GM23248 (cell line): ENCODE results near the gene CNPY3. TPM values are rescaled to one million over a fixed set of nuclear protein-coding genes. Genes with fewer than 3 reads are reported as not detected.
"Not testable (repeated sequence)": the region's sequence is repeated elsewhere in the genome, so short reads cannot be mapped to it uniquely, and the experiment has no call there.

Experiments used
- DNase-seq: peaks from one replicate; pipeline ENCODE4 v3.0.0-alpha.2; 2015
- H2AFZ ChIP-seq: fragments of 200-600 bp; sonication (generic); 2 replicates; pipeline ENCODE4 v1.6.1; 2016; ENCODE audit warnings: antibody characterized with exemption
- H3F3A ChIP-seq: fragments of 200-600 bp; sonication (generic); 2 replicates; pipeline ENCODE4 v1.6.1; 2016; ENCODE audit warnings: mild to moderate bottlenecking, antibody characterized with exemption, mixed run types; ENCODE audit not compliant: insufficient read depth
- H3K27ac ChIP-seq: fragments of 200-600 bp; sonication (generic); 2 replicates; pipeline ENCODE4 v1.5.1; 2016; ENCODE audit warnings: mild to moderate bottlenecking
- H3K27me3 ChIP-seq: fragments of 200-600 bp; sonication (generic); replicated peaks from 2 replicates; pipeline ENCODE4 v1.6.1; 2016; ENCODE audit warnings: mild to moderate bottlenecking; ENCODE audit not compliant: insufficient read depth
- H3K36me3 ChIP-seq: fragments of 200-600 bp; sonication (generic); 2 replicates; pipeline ENCODE4 v1.6.1; 2016; ENCODE audit warnings: low read depth, mild to moderate bottlenecking
- H3K4me1 ChIP-seq: fragments of 200-600 bp; sonication (generic); 2 replicates; pipeline ENCODE4 v1.6.1; 2016; ENCODE audit warnings: mild to moderate bottlenecking; ENCODE audit not compliant: insufficient read depth
- H3K4me2 ChIP-seq: fragments of 200-600 bp; sonication (generic); one replicate; pipeline ENCODE4 v1.6.1; 2016; ENCODE audit warnings: mild to moderate bottlenecking; ENCODE audit not compliant: unreplicated experiment
- H3K4me3 ChIP-seq: fragments of 200-600 bp; sonication (generic); 2 replicates; pipeline ENCODE4 v1.5.1; 2016; ENCODE audit warnings: mild to moderate bottlenecking
- H3K79me2 ChIP-seq: fragments of 200-600 bp; sonication (generic); 2 replicates; pipeline ENCODE4 v1.6.1; 2016; ENCODE audit warnings: mild to moderate bottlenecking; ENCODE audit not compliant: insufficient read depth
- H3K9ac ChIP-seq: fragments of 200-600 bp; sonication (generic); 2 replicates; pipeline ENCODE4 v1.6.1; 2016; ENCODE audit warnings: mild to moderate bottlenecking
- H3K9me2 ChIP-seq: fragments of 200-600 bp; sonication (generic); 2 replicates; pipeline ENCODE4 v1.6.1; 2016; ENCODE audit warnings: mixed run types, mild to moderate bottlenecking, moderate library complexity; ENCODE audit not compliant: insufficient read depth
- H3K9me3 ChIP-seq: fragments of 200-600 bp; sonication (generic); one replicate; pipeline ENCODE4 v1.6.1; 2017; ENCODE audit warnings: low read depth
- H4K20me1 ChIP-seq: fragments of 200-600 bp; sonication (generic); 2 replicates; pipeline ENCODE4 v1.6.0; 2016; ENCODE audit not compliant: insufficient read depth
- EZH2 ChIP-seq: fragments of 200-600 bp; sonication (generic); IDR thresholded peaks from 2 replicates; pipeline ENCODE4 v1.6.1; 2018; ENCODE audit warnings: antibody characterized with exemption, mild to moderate bottlenecking; ENCODE audit not compliant: insufficient read depth, poor library complexity, severe bottlenecking
- EZH2phosphoT487 ChIP-seq: fragments of 200-600 bp; sonication (generic); IDR thresholded peaks from 2 replicates; pipeline ENCODE4 v1.6.1; 2018; ENCODE audit warnings: antibody characterized with exemption, moderate library complexity, mild to moderate bottlenecking, low read depth; ENCODE audit not compliant: insufficient read depth
- WGBS, 2 experiments: methylation state at CpG; one replicate each; pipeline ENCODE4 v1.1.6; 2015 to 2017; ENCODE audit warnings: low lambda C conversion rate in 2 of 2, low coverage in 1 of 2; ENCODE audit errors: missing lambda C conversion rate in 2 of 2; 5-methylcytosine and 5-hydroxymethylcytosine counted together
- in situ Hi-C: fragments of 300-500 bp; cut with MboI; formaldehyde crosslinking; loops from 2 replicates; pipeline ENCODE4 v1.15.0; 2020
- polyA plus RNA-seq: library from polyadenylated mRNA; unstranded; fragments of >200 nt; fragmentation: Nextera tagmentation; extraction: Ambion mirVana; gene quantifications from 2 replicates; pipeline ENCODE4 v1.2.1, GENCODE V29; 2016
- total RNA-seq: library from RNA; depleted of rRNA; stranded (reverse); fragments of >200 nt; shearing (Covaris generic); gene quantifications from 2 replicates; pipeline ENCODE4 v1.2.3, GENCODE V29; 2014

CNPY3 gene
- total and polyA plus RNA-seq, 2 experiments from 2014 or later, result 45.1 to 58.6 TPM

- peaks cover 15% of the 10 kb centered on the region for H3K36me3 ChIP-seq
- no peak overlapping the region for H2AFZ ChIP-seq
- TF ChIP-seq EZH2 (no peak), EZH2phosphoT487 (no peak)
- H3K27ac ChIP-seq, result peak overlapping the region; percentile 94
- DNase-seq, result no peak
- in situ Hi-C loops, result no loop called here
- no peaks in the 10 kb centered on the region for H3K9me3 ChIP-seq
- WGBS, 2 experiments, result 61 to 66% methylated on average over 4 of the region's 4 CpGs
- H3K4me3 ChIP-seq, result peak overlapping the region; percentile 86
- peaks cover 13% of the 10 kb centered on the region for H3K4me1 ChIP-seq
- peak overlapping the region; percentile 78 for H3K4me2 ChIP-seq
- H3K9me2 ChIP-seq, result no peaks in the 10 kb centered on the region
- H3K9ac ChIP-seq, result peak overlapping the region; percentile 93
- H3K79me2 ChIP-seq, result peaks cover 20% of the 10 kb centered on the region
- no peaks in the 10 kb centered on the region for H4K20me1 ChIP-seq
- peaks cover 35% of the 10 kb centered on the region for H3F3A ChIP-seq
- H3K27me3 ChIP-seq, result no peaks in the 10 kb centered on the region
Observed at GRCh38 chr6:42889815-42890214, 39.5 kb upstream of the CNPY3 start.

- H3K27me3 ChIP-seq, result no peaks in the 10 kb centered on the region
- in situ Hi-C loops, result no loop called here
- H3K9me2 ChIP-seq, result no peaks in the 10 kb centered on the region
- peak overlapping the region; percentile 94 for H3K27ac ChIP-seq
- TF ChIP-seq EZH2phosphoT487, result no peak
- no peak for TF ChIP-seq EZH2
- peaks cover 8% of the 10 kb centered on the region for H3K36me3 ChIP-seq
- no peaks in the 10 kb centered on the region for H3K9me3 ChIP-seq
- H3K4me3 ChIP-seq, result peak overlapping the region; percentile 86
- peaks cover 15% of the 10 kb centered on the region for H3K79me2 ChIP-seq
- no peaks in the 10 kb centered on the region for H4K20me1 ChIP-seq
- peak overlapping the region; percentile 78 for H3K4me2 ChIP-seq
- H3F3A ChIP-seq, result peaks cover 29% of the 10 kb centered on the region
- DNase-seq, result peak; percentile 97
- H2AFZ ChIP-seq, result peak overlapping the region; percentile 94
- H3K4me1 ChIP-seq, result peaks cover 13% of the 10 kb centered on the region
- 1 to 2% methylated on average over 61 to 63 of the region's 63 CpGs for WGBS, 2 experiments
- peak overlapping the region; percentile 93 for H3K9ac ChIP-seq
Observed at GRCh38 chr6:42890311-42891198, 38.7 kb upstream of the CNPY3 start.

DNA sequence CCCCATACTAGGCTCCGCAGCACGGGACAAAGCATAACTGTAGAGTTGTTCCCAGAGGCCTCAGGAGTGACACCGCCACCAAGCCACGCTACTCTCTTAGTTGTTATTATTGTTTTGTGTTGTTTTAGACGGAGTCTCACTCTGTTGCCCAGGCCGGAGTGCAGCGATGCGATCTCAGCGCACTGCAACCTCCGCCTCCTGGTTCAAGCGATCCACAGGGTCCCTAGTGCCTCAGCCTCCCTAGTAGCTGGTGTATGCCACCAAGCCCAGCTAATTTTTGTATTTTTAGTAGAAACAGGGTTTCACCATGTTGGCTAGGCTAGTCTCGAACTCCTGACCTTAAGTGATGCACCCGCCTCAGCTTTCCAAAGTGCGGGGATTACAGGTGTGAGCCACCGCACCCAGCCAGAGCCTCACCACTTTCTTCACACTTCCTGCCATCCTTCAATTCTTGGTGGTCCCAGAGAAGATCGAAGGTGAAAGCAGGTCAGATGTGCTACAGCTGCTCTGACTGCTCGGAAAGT, 38.0 kb upstream of the CNPY3 start:
- H3K36me3 ChIP-seq, result peaks cover 3% of the 10 kb centered on the region; the same call in 1 of the 2 replicates
- peak overlapping the region; percentile 93 for H3K9ac ChIP-seq
- H4K20me1 ChIP-seq, result no peaks in the 10 kb centered on the region
- DNase-seq, result no peak
- H3K9me2 ChIP-seq, result no peaks in the 10 kb centered on the region
- TF ChIP-seq EZH2 (no peak), EZH2phosphoT487 (no peak)
- H3K4me1 ChIP-seq, result peaks cover 13% of the 10 kb centered on the region
- H2AFZ ChIP-seq, result peak overlapping the region; percentile 94
- H3K27ac ChIP-seq, result peak overlapping the region; percentile 94
- H3K27me3 ChIP-seq, result no peaks in the 10 kb centered on the region
- peaks cover 8% of the 10 kb centered on the region for H3K79me2 ChIP-seq
- no peaks in the 10 kb centered on the region for H3K9me3 ChIP-seq
- H3K4me3 ChIP-seq, result peak overlapping the region; percentile 86
- in situ Hi-C loops, result no loop called here
- 22 to 24% methylated on average over 17 of the region's 17 CpGs for WGBS, 2 experiments
- peaks cover 25% of the 10 kb centered on the region for H3F3A ChIP-seq
- peak overlapping the region; percentile 78 for H3K4me2 ChIP-seq

DNA sequence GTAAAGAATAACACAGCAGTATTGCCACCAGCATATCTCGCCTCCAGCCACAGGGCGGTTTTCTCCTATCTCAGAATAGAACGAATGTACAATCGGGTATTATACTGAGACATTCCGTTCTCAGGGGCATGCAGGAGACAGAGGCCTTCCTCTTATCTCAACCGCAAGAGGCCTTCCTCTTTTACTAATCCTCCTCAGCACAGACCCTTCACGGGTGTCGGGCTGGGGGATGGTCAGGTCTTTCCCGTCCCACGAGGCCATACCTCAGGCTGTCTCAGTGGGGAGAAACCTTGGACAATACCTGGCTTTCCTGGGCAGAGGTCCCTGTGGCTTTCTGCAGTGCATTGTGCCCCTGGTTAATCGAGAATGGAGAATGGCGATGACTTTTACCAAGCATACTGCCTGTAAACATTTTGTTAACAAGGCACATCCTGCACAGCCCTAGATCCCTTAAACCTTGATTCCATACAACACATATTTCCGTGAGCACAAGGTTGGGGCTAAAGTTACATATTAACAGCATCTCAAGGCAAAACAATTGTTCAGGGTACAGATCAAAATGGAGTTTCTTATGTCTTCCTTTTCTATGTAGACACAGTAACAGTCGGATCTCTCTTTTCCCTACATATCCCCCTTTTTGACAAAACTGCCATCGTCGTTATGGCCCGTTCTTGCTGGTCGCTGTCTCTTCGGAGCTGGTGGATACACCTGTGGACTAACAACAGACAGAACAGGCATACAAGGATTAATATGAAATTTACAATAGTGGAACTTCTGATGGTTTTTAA, 35.0 kb upstream of the CNPY3 start:
- H3K4me2 ChIP-seq, H3K9me3 ChIP-seq, in situ Hi-C loops, DNase-seq, H3K27ac ChIP-seq, H4K20me1 ChIP-seq, H3K4me3 ChIP-seq, H3K79me2 ChIP-seq, H3K36me3 ChIP-seq, H3K27me3 ChIP-seq, H3K9ac ChIP-seq, H3K4me1 ChIP-seq, H3K9me2 ChIP-seq, H2AFZ ChIP-seq: not testable (repeated sequence)
- H3F3A ChIP-seq, result peaks cover 12% of the 10 kb centered on the region
- 74 to 78% methylated on average over 19 of the region's 19 CpGs for WGBS, 2 experiments
